Adrenal gland (tissue), 5 donors: ENCODE data around the gene STIP1.

Experiments
- CTCF ChIP-seq, 6 experiments: fragments of 450-650 bp in 4 of 6; fragments of 200-600 bp in 2 of 6; sonication (generic) in 1 of 6; IDR thresholded peaks; 1 replicate in 5 of 6; 2 replicates in 1 of 6; pipeline versions ENCODE4 v1.5.1 to v1.8.0; 2016 to 2021; ENCODE audit warnings: antibody characterized with exemption in 6 of 6, mild to moderate bottlenecking in 2 of 6, moderate library complexity in 1 of 6
- POLR2A ChIP-seq, 2 donors: fragments of 450-650 bp; IDR thresholded peaks; one replicate each; pipeline ENCODE4 v1.6.1; 2017; ENCODE audit warnings: antibody characterized with exemption in 2 of 2, mild to moderate bottlenecking in 2 of 2, moderate library complexity in 1 of 2
- donor health status: DM: no; HTN: no; CAD: no.

GRCh38 chr11:64243236-64243854, 57.4 kb downstream of the STIP1 start:
- TF ChIP-seq CTCF (IDR thresholded peaks at IDR 0.05) (no peak), POLR2A (IDR thresholded peaks at IDR 0.05) (no peak)
